ENCODE measurements around the gene SUPV3L1.

The SUPV3L1 gene

GRCh38 chr10:69211524-69211923 lies 31.5 kb downstream of the SUPV3L1 start:
- Histone ChIP-seq H3K79me2 (ENCODE audit: insufficient read depth, low read length) (no peaks in the 10 kb centered on the region), H3K27ac (ENCODE audit: low read depth, low read length) (no peak overlapping the region), H4K20me1 (ENCODE audit: low read depth, low read length) (no peaks in the 10 kb centered on the region), H3K4me3 (ENCODE audit: insufficient read depth, low read length, poor library complexity, severe bottlenecking) (no peak overlapping the region), H3K4me2 (ENCODE audit: low read depth, low read length, poor library complexity, severe bottlenecking) (no peak overlapping the region), H3F3A (ENCODE audit: insufficient read depth) (no peaks in the 10 kb centered on the region), H3K9ac (ENCODE audit: low read length) (no peak overlapping the region), H3K9me3 (ENCODE audit: insufficient read depth, low read length) (no peaks in the 10 kb centered on the region), H3K9me2 (replicated peaks; ENCODE audit: insufficient read depth, low read length) (no peaks in the 10 kb centered on the region), H2AFZ (ENCODE audit: low read depth, low read length, severe bottlenecking) (no peak overlapping the region), H3K36me3 (ENCODE audit: low read length) (peaks cover 6% of the 10 kb centered on the region), H3K27me3 (ENCODE audit: low read length) (no peaks in the 10 kb centered on the region)
- TF ChIP-seq EZH2phosphoT487 (conservative IDR thresholded peaks at IDR 0.05; ENCODE audit: low read length) (no peak), CTCF (IDR thresholded peaks at IDR 0.05; ENCODE audit: insufficient read depth, low read length, poor library complexity, severe bottlenecking) (no peak)

- Histone ChIP-seq H3K27me3 (ENCODE audit: low read length) (no peaks in the 10 kb centered on the region), H3K27ac (ENCODE audit: low read depth, low read length) (no peak overlapping the region), H3K79me2 (ENCODE audit: insufficient read depth, low read length) (no peaks in the 10 kb centered on the region), H2AFZ (ENCODE audit: low read depth, low read length, severe bottlenecking) (no peak overlapping the region), H3K9me3 (ENCODE audit: insufficient read depth, low read length) (no peaks in the 10 kb centered on the region), H4K20me1 (ENCODE audit: low read depth, low read length) (no peaks in the 10 kb centered on the region), H3K9ac (ENCODE audit: low read length) (no peak overlapping the region), H3K4me3 (ENCODE audit: insufficient read depth, low read length, poor library complexity, severe bottlenecking) (no peak overlapping the region), H3K4me2 (ENCODE audit: low read depth, low read length, poor library complexity, severe bottlenecking) (no peak overlapping the region), H3K36me3 (ENCODE audit: low read length) (no peaks in the 10 kb centered on the region), H3F3A (ENCODE audit: insufficient read depth) (no peaks in the 10 kb centered on the region), H3K9me2 (replicated peaks; ENCODE audit: insufficient read depth, low read length) (no peaks in the 10 kb centered on the region)
- TF ChIP-seq CTCF (IDR thresholded peaks at IDR 0.05; ENCODE audit: insufficient read depth, low read length, poor library complexity, severe bottlenecking) (no peak), EZH2phosphoT487 (conservative IDR thresholded peaks at IDR 0.05; ENCODE audit: low read length) (no peak)
Measured at GRCh38 chr10:69213591-69214311, 33.7 kb downstream of the SUPV3L1 start.

- Histone ChIP-seq H3K9ac (ENCODE audit: low read length) (no peak overlapping the region), H3F3A (ENCODE audit: insufficient read depth) (no peaks in the 10 kb centered on the region), H3K79me2 (ENCODE audit: insufficient read depth, low read length) (no peaks in the 10 kb centered on the region), H3K27me3 (ENCODE audit: low read length) (no peaks in the 10 kb centered on the region), H3K4me3 (ENCODE audit: insufficient read depth, low read length, poor library complexity, severe bottlenecking) (no peak overlapping the region), H2AFZ (ENCODE audit: low read depth, low read length, severe bottlenecking) (no peak overlapping the region), H3K27ac (ENCODE audit: low read depth, low read length) (no peak overlapping the region), H3K9me2 (replicated peaks; ENCODE audit: insufficient read depth, low read length) (no peaks in the 10 kb centered on the region), H3K4me2 (ENCODE audit: low read depth, low read length, poor library complexity, severe bottlenecking) (no peak overlapping the region), H4K20me1 (ENCODE audit: low read depth, low read length) (no peaks in the 10 kb centered on the region), H3K9me3 (ENCODE audit: insufficient read depth, low read length) (no peaks in the 10 kb centered on the region), H3K36me3 (ENCODE audit: low read length) (no peaks in the 10 kb centered on the region)
- TF ChIP-seq CTCF (IDR thresholded peaks at IDR 0.05; ENCODE audit: insufficient read depth, low read length, poor library complexity, severe bottlenecking): no peak
- TF ChIP-seq EZH2phosphoT487 (conservative IDR thresholded peaks at IDR 0.05; ENCODE audit: low read length): no peak
Measured at GRCh38 chr10:69214666-69215131, 34.7 kb downstream of the SUPV3L1 start.
